NCI-H82 treated with DMSO at 0.1 percent for 48 hours (cell line): ENCODE results near the gene EPB41L3.
"Not testable (repeated sequence)": the region's sequence is repeated elsewhere in the genome, so short reads cannot be mapped to it uniquely, and the experiment has no call there.

ENCODE experiments used
- DNase-seq: peaks from one replicate; lab custom pipeline; 2025; ENCODE audit not compliant: unreplicated experiment; lab: John Stamatoyannopoulos, UW

Gene EPB41L3

DNA sequence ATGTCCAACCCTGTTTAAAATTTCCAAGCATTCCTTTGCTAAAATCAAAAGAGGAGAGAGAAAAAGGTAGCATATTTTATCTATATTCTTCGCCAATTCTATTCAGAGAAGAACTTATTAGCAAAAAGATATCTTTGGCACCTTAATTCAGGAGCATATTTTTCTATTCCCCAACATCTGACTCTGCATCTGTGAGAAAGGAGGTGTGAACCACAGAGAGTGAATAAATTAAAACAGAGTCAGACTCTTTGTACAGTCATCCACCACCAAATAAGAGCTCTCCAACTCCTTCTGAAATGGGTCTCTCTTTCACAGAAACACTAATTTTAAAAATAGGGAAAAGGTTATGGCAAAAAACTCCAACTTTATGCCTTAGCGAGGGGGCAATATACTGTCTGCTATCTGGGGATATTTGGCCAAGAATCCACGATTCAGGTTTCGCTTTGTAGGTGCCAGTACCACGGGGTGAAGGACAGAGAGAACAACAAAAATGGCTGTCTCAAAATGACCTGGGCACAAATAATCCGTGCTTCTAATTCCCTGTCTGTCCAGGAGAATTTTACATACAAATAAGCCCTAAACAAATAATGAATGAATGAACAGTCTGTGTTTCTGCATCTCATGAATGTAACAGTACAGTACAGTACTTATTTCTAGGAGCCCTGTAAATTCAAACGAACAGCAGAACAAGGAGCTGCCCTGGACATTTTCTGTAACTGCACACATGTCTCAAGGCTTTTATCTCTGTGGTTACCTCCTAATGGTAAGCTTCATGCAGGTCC lies 43.4 kb downstream of the EPB41L3 start:
- DNase-seq: no peak

- DNase-seq: no peak
These were observed 45.3 kb downstream of the EPB41L3 start for GRCh38 chr18:5498452-5498851.

DNA sequence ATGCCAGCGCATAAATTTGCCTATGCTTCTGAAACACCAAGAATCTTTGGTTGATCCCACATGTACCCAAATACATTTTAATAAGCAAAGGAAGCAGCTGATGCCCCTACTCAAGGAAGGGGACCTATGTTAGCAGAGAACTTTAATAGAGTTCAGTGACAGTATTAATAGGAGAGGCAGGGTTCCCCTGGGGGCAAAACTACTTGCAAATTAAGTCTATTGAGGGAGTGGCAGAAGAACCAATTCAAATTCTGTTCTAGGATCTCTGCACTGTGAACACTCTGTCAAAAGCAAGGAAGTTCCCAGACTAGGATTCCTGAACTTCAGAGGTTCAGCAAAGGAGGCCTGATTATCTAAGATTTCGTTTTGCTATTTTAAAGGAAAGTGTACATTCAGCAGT lies 47.5 kb downstream of the EPB41L3 start:
- no peak for DNase-seq

DNA sequence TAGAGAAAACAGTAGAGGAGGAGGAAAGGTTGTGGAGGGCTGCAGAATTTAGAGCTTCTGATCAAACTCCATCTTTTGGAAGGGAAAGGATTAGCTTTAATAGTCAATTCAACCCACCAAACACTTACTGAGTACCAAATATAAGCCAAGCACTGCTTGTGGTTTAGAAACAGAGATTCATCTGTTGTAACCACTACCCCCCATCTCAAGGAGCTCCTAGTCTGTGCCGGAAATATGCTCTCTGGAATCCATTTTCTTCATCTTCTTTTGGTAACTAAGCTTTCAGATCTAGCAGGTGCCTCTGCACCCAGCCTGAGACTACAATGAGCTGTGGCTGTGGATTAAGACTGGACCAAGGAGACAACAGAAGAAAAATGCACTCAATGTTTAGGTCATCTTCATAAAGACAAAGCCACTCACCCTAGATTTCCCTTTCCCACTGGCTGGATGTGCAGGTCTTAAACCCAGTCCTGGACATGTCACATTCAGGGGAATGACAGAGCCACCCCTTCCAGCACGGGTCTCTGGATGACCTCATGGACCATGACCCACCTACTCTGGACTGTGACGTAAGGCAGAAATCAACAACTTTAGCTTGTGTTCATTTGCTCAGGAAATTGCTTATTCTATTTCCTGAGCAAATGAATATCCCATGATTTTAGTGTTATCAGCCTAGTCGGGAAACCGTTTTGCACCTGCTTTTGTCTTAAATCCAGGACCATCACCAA lies 52.9 kb downstream of the EPB41L3 start:
- DNase-seq: no peak

- DNase-seq: peak; percentile 26
These were observed 55.0 kb downstream of the EPB41L3 start for GRCh38 chr18:5488844-5489243.

DNA sequence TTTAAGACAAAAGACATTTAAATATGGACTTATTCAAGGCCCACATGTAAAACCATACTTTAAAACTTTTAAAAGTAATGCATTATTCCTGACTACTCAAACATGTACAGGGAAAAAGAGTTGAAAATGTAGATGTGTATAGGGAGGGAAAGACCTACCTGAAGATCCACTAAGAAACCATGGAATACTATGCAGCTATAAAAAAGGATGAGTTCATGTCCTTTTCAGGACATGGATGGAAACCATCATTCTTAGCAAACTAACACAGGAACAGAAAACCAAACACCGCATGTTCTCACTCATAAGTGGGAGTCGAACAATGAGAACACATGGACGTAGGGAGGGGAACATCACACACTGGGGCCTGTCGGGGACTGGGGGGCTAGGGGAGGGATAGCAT lies 55.8 kb downstream of the EPB41L3 start:
- DNase-seq: not testable (repeated sequence)

DNA sequence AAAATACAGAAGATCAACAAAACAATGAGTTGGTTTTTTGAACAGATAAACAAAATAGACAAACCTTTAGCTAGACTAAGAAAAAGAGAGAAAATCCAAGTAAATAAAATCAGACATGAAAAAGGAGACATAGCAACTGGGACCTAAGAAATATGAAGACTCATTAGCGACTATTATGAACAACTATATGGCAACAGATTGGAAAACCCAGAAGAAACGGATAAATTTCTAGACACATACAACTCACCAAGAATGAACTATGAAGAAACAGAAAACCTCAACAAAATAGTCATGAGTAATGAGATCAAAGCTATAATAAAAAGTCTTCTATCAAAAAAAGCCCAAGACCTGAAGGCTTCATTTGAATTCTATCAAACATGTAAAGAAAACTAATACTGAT lies 59.3 kb downstream of the EPB41L3 start:
- no peak for DNase-seq

DNA sequence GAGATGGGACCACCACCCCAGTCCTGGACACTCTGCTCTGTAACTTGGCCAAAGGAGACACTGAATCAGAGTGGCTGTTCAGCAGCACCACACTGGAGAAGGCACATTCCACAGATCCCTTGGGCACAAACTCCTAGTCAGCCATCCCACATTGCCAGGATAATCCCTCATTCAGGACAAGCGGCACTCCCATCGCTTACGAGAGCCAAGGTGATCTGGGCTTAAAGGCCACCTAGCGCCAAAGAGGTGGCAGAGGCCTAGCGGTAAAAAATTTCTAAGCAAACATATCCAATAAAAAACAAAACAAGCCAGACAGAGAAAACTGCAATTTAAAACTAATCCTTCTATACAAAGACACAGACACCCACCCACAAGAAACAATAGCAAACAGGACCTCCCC lies 62.2 kb downstream of the EPB41L3 start:
- DNase-seq: no peak

- no peak for DNase-seq
These were observed 65.5 kb downstream of the EPB41L3 start for GRCh38 chr18:5478261-5478660.

DNA sequence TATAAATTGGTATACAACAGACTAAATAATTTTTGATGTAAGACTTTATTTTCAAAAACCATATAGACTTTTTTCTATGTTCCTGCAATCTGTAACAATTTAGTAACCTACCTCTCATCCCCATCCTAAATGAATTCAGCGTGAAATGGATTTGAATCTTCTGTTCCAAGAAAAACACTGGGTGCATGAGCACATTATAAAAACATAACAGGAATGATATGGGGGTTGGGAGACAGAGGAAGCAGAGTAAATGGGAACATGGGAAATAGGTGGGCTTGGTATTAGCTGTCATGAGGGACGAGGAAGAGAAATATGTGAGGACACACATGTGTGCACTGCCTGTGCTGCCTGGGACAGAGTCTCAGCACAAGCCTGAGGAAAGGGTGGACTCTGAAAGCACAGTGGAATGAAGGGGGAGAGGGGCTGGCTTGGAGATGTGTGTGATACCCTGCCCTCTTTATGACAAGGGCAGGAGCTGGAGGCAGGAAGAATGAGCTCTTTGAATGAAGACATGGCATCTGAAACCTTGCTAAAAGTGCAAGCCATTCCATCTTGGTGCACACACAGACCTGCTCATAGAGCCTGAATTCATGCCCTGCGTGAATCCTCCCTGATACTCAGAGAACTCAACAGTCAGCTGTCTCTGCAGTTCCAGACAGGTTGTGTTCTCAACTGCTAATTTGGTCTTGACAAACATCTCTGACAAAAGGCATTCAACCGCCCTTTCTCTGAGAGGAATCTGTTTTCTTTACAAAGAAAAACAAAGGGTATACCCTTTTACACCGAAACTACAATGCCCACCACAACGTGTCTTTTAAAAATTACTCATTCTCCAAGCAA lies 66.6 kb downstream of the EPB41L3 start:
- DNase-seq: no peak

DNA sequence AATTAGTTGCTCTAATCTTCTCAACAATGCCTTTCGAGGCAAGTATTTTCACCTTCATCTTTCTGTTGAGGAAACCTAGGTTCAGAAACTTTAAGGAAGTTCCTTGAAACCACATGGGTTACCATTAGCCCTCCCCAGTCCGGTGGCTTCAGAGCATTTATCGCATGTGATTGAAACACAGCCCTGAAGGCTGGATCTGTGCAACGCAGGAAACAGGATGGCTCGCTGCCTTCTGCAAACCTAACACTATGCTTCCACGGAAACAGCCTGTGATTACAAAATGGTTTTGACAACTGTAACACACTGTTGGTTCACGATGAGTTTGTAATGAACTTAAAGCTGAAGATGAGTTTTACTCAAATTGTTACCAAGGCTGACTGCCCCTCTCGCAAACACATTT lies 68.5 kb downstream of the EPB41L3 start:
- DNase-seq: no peak

GRCh38 chr18:5469340-5469739 lies 74.5 kb downstream of the EPB41L3 start:
- no peak for DNase-seq

DNA sequence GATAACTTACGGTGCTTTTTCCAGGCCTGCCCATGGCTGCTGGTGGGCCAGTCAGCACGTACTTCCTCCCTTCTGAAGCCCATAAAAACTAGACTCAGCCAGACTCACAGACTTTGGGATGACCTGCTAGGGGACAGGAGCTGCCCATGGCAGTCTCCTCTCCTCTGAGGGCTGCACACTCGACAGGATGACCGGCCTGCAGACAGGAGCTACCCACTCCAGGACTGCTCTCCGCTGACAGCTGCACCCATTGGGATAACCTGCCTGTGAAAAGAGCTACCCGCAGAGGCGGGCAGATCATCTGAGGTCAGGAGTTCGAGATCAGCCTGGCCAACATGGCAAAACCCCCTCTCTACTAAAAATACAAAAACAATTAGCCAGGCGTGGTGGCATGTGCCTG lies 75.4 kb downstream of the EPB41L3 start:
- no peak for DNase-seq

- DNase-seq: no peak
These were observed 76.1 kb downstream of the EPB41L3 start for GRCh38 chr18:5467671-5468070.

DNA sequence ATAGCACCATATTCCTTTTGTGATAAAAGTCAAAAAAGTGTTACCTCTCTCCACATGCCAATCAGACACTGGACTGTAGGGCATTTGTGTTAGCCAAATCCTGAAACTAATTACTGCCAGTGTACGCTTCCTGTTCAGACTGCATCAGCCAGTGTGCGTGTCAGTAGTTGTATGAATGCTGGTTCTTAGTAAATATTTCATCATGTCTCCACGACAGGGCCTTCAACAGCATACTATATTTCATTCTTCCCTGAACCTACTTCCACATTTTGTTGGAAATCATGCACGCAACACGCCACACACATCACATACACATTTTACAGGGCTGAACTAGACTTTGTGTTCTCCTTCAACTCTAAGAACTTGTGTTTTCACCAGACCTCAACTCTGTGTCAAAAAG lies 77.5 kb downstream of the EPB41L3 start:
- no peak for DNase-seq

DNA sequence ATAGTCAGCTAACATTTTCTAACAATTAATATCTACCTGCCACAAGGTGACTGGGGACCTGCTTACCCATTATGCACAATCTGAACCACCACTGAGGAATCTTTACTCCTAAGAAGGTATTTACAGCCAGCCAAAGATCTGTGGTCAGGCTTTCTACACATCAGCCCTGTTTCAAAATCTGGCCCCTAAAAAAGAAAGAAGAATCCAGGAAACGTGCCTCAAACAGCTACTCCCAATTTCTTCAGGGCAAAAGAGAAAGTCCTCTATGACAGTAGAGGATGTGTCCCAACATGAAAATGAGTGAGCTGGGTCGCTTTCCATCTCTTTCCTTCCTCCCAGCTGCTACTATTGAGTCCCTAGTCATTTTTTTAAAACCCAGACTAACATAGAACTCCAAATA lies 79.5 kb downstream of the EPB41L3 start:
- DNase-seq: no peak

- DNase-seq: no peak
These were observed 80.0 kb downstream of the EPB41L3 start for GRCh38 chr18:5463831-5464230.

GRCh38 chr18:5463390-5463789 lies 80.4 kb downstream of the EPB41L3 start:
- DNase-seq: no peak

- DNase-seq: no peak
These were observed 81.6 kb downstream of the EPB41L3 start for GRCh38 chr18:5462227-5462626.

GRCh38 chr18:5461041-5461440 lies 82.8 kb downstream of the EPB41L3 start:
- DNase-seq: no peak

GRCh38 chr18:5457462-5457957 lies 86.3 kb downstream of the EPB41L3 start:
- DNase-seq: no peak
